A549 (cell line): ENCODE data around the gene MB21D2. TPM values are rescaled to one million over a fixed set of nuclear protein-coding genes. Genes with fewer than 3 reads are reported as not detected.

Source experiments
- ATAC-seq, 2 experiments: fragments of 200-7000 bp in 1 of 2; fragments of >200 bp in 1 of 2; cut with Nextera tagmentation in 1 of 2; cut with Tn5 transposase in 1 of 2; 3 replicates each; pipeline versions ENCODE4 v1.8.0 to v1.9.1; 2018 to 2020; ENCODE audit warnings: mild to moderate bottlenecking in 1 of 2, moderate library complexity in 1 of 2
- CTCF ChIA-PET: fragments of 300-600 bp; sonication (Branson Sonifier 250); formaldehyde crosslinking; extraction: SDS; loops from one replicate; lab custom pipeline; 2021; ENCODE audit warnings: antibody characterized with exemption, inconsistent platforms; lab: Yijun Ruan, JAX
- POLR2A ChIA-PET: fragments of 350-600 bp; formaldehyde crosslinking; extraction: SDS; loops from one replicate; lab custom pipeline; 2021; ENCODE audit warnings: antibody characterized with exemption, inconsistent platforms; lab: Yijun Ruan, JAX
- DNase-seq, 2 experiments: peaks; one replicate each; pipeline versions ENCODE4 v3.0.0 to v3.0.0-alpha.2; 2011 to 2016; ENCODE audit warnings: low read depth in 1 of 2, low spot score in 1 of 2
- FAIRE-seq: peaks from 2 replicates; lab custom pipeline; 2011; peaks lifted over from hg19 to GRCh38; lab: Jason Lieb, UNC
- H3K27ac ChIP-seq, 2 experiments: fragments of >200 bp; sonication (Bioruptor Twin); formaldehyde crosslinking; 3 replicates each; pipeline ENCODE4 v1.5.1; 2016 to 2017
- H3K4me1 ChIP-seq: fragments of >200 bp; sonication (Bioruptor Twin); formaldehyde crosslinking; 3 replicates; pipeline ENCODE4 v1.6.1; 2016
- H3K4me2 ChIP-seq: fragments of >200 bp; sonication (Bioruptor Twin); formaldehyde crosslinking; 3 replicates; pipeline ENCODE4 v1.6.1; 2016
- H3K4me3 ChIP-seq: fragments of >200 bp; sonication (Bioruptor Twin); formaldehyde crosslinking; 3 replicates; pipeline ENCODE4 v1.5.1; 2016
- H3K9me3 ChIP-seq: fragments of >200 bp; sonication (Bioruptor Twin); formaldehyde crosslinking; 3 replicates; pipeline ENCODE4 v1.6.1; 2016
- CBX2 ChIP-seq: fragments of 200-600 bp; sonication (generic); IDR thresholded peaks from 2 replicates; pipeline ENCODE4 v1.6.1; 2016; ENCODE audit warnings: low read depth, mild to moderate bottlenecking, borderline replicate concordance
- CEBPB ChIP-seq, 2 experiments: fragments of >200 bp in 1 of 2; sonication (Bioruptor Twin) in 1 of 2; formaldehyde crosslinking in 1 of 2; IDR thresholded peaks; 2 replicates each; pipeline ENCODE4 v1.6.1; 2012 to 2016
- CHD2 ChIP-seq: fragments of 150-350 bp; IDR thresholded peaks from 2 replicates; pipeline ENCODE4 v1.6.1; 2014; ENCODE audit warnings: low read length; ENCODE audit not compliant: partially characterized antibody
- CTCF ChIP-seq: fragments of >200 bp; sonication (Bioruptor Twin); formaldehyde crosslinking; IDR thresholded peaks from 3 replicates; pipeline ENCODE4 v1.5.1; 2016
- E2F6 ChIP-seq: IDR thresholded peaks from 2 replicates; pipeline ENCODE4 v1.6.1; 2012; ENCODE audit warnings: low read depth, borderline replicate concordance
- EHMT2 ChIP-seq: fragments of 200-600 bp; sonication (generic); IDR thresholded peaks from 2 replicates; pipeline ENCODE4 v1.6.1; 2016; ENCODE audit warnings: antibody characterized with exemption, low read depth, mild to moderate bottlenecking, moderate library complexity
- FOXS1 ChIP-seq: fragments of 250-450 bp; sonication (Bioruptor Pico); IDR thresholded peaks from 2 replicates; pipeline ENCODE4 v1.5.0; 2020; ENCODE audit warnings: mild to moderate bottlenecking, moderate library complexity
- GATA3 ChIP-seq: IDR thresholded peaks from 2 replicates; pipeline ENCODE4 v1.6.1; 2012; ENCODE audit warnings: borderline replicate concordance
- HDAC2 ChIP-seq: fragments of 200-600 bp; sonication (generic); IDR thresholded peaks from 2 replicates; pipeline ENCODE4 v1.6.1; 2016
- HES2 ChIP-seq: fragments of >200 bp; sonication (Bioruptor Twin); formaldehyde crosslinking; IDR thresholded peaks from 2 replicates; pipeline ENCODE4 v1.6.1; 2016
- HOXA7 ChIP-seq: fragments of 250-450 bp; sonication (Bioruptor Pico); IDR thresholded peaks from 2 replicates; pipeline ENCODE4 v1.5.0; 2020; ENCODE audit warnings: mild to moderate bottlenecking, moderate library complexity
- JUN ChIP-seq, 2 experiments: fragments of >200 bp; sonication (Bioruptor Twin); formaldehyde crosslinking; IDR thresholded peaks; 2 replicates in 1 of 2; 3 replicates in 1 of 2; pipeline ENCODE4 v1.6.1; 2016 to 2017
- JUNB ChIP-seq: fragments of >200 bp; sonication (Bioruptor Twin); formaldehyde crosslinking; IDR thresholded peaks from 2 replicates; pipeline ENCODE4 v1.6.1; 2016
- KDM5A ChIP-seq: fragments of 200-600 bp; sonication (generic); IDR thresholded peaks from 2 replicates; pipeline ENCODE4 v1.6.1; 2016; ENCODE audit warnings: antibody characterized with exemption, mild to moderate bottlenecking
- MAX ChIP-seq: IDR thresholded peaks from 2 replicates; pipeline ENCODE4 v1.6.1; 2012
- NPAS2 ChIP-seq: fragments of 250-450 bp; sonication (Bioruptor Pico); IDR thresholded peaks from 2 replicates; pipeline ENCODE4 v1.8.0; 2022; ENCODE audit warnings: mild to moderate bottlenecking, moderate library complexity, borderline replicate concordance
- RAD21 ChIP-seq, 2 experiments: fragments of >200 bp in 1 of 2; sonication (Bioruptor Twin) in 1 of 2; formaldehyde crosslinking in 1 of 2; IDR thresholded peaks in 1 of 2; conservative IDR thresholded peaks in 1 of 2; 2 replicates in 1 of 2; 3 replicates in 1 of 2; pipeline ENCODE4 v1.6.1; 2012 to 2018; ENCODE audit warnings: inconsistent platforms in 1 of 2
- RCOR1 ChIP-seq: fragments of 150-350 bp; IDR thresholded peaks from 2 replicates; pipeline ENCODE4 v1.6.1; 2014; ENCODE audit warnings: antibody characterized with exemption, low read length, low read depth
- RFX5 ChIP-seq: fragments of 450-650 bp; IDR thresholded peaks from 2 replicates; pipeline ENCODE4 v1.7.1; 2014; ENCODE audit warnings: antibody characterized with exemption, mild to moderate bottlenecking, moderate library complexity
- RNF2 ChIP-seq: fragments of 200-600 bp; sonication (generic); IDR thresholded peaks from 2 replicates; pipeline ENCODE4 v1.6.1; 2016; ENCODE audit warnings: low read depth, mild to moderate bottlenecking, antibody characterized with exemption, moderate library complexity, borderline replicate concordance
- SMC3 ChIP-seq: fragments of >200 bp; sonication (Bioruptor Twin); formaldehyde crosslinking; IDR thresholded peaks from 3 replicates; pipeline ENCODE4 v1.6.1; 2018; ENCODE audit warnings: inconsistent platforms
- SREBF2 ChIP-seq: fragments of 450-650 bp; IDR thresholded peaks from 2 replicates; pipeline ENCODE4 v1.6.1; 2014; ENCODE audit warnings: mild to moderate bottlenecking, moderate library complexity
- TFCP2L1 ChIP-seq: fragments of 250-450 bp; sonication (Bioruptor Pico); IDR thresholded peaks from 2 replicates; pipeline ENCODE4 v1.5.0; 2021; ENCODE audit warnings: mild to moderate bottlenecking
- WGBS: methylation state at CpG from one replicate; pipeline ENCODE4 v1.1.6; 2017; ENCODE audit errors: missing lambda C conversion rate; 5-methylcytosine and 5-hydroxymethylcytosine counted together
- polyA plus RNA-seq, 4 experiments: library from polyadenylated mRNA; depleted of rRNA in 3 of 4; stranded (reverse); fragments of >200 nt; fragmentation: RNase III in 1 of 4; extraction: RNeasy Plus Mini Kit Qiagen cat#74134 plus additional on column Dnase treatment in 1 of 4; gene quantifications; 2 replicates in 3 of 4; 3 replicates in 1 of 4; pipeline ENCODE4 v1.2.3, GENCODE V29; 2011 to 2017

The MB21D2 gene
- polyA plus RNA-seq, 2 of the 4 experiments (the other 2 are of a cell fraction) = 4.8 to 7.5 TPM

- ATAC-seq (peak; percentile 68 to 85; a peak in 3 of 6 replicates), FAIRE-seq (no peak), DNase-seq (peak in 1 of 2 experiments; percentile 12)
- no peak overlapping the region for H3K27ac ChIP-seq
- H3K4me1 ChIP-seq = no peaks in the 10 kb centered on the region
- no peak overlapping the region for H3K4me3 ChIP-seq
- TF ChIP-seq EHMT2 = no peak
- TF ChIP-seq CBX2 = no peak
- no peak for TF ChIP-seq GATA3
- peak in 1 of 2 experiments; percentile 40; a peak in 2 of 5 replicates for TF ChIP-seq RAD21 (conservative IDR thresholded peaks at IDR 0.05 in 1 of 2, IDR thresholded peaks at IDR 0.05 in 1 of 2)
- TF ChIP-seq SREBF2 = no peak
- TF ChIP-seq RNF2 = no peak
- 0 out of 3 replicates have a peak, but pooled peaks have one; percentile 9 for TF ChIP-seq CTCF
- CTCF ChIA-PET = no interaction called here
- WGBS = 6% methylated on average over 5 of the region's 5 CpGs
- POLR2A ChIA-PET = no interaction called here
- H3K9me3 ChIP-seq = no peaks in the 10 kb centered on the region
- H3K4me2 ChIP-seq = no peak overlapping the region
These were observed 145.3 kb downstream of the MB21D2 start for GRCh38 chr3:192772240-192772894.

- ChIA-PET POLR2A (no interaction called here), CTCF (no interaction called here)
These were observed 159.0 kb downstream of the MB21D2 start for GRCh38 chr3:192758654-192759053.

GRCh38 chr3:192751148-192751547, 166.5 kb downstream of the MB21D2 start:
- no peak overlapping the region for H3K4me3 ChIP-seq
- H3K4me1 ChIP-seq = no peaks in the 10 kb centered on the region
- ATAC-seq = no peak
- no peak for DNase-seq
- no peak for FAIRE-seq
- ChIA-PET POLR2A (no interaction called here), CTCF (no interaction called here)
- H3K9me3 ChIP-seq = no peaks in the 10 kb centered on the region
- 0% methylated on average over 2 of the region's 2 CpGs for WGBS
- TF ChIP-seq RCOR1 = no peak
- TF ChIP-seq JUNB = no peak
- TF ChIP-seq KDM5A = no peak
- TF ChIP-seq HDAC2 = no peak
- no peak for TF ChIP-seq HOXA7
- TF ChIP-seq SMC3 = no peak
- no peak for TF ChIP-seq CHD2
- no peak for TF ChIP-seq CTCF
- TF ChIP-seq E2F6 = no peak
- TF ChIP-seq GATA3 = no peak
- TF ChIP-seq JUN (IDR thresholded peaks at IDR 0.05) = no peak
- TF ChIP-seq TFCP2L1 (CRISPR knock-in tag) = no peak
- TF ChIP-seq MAX = no peak
- H3K27ac ChIP-seq = no peak overlapping the region
- no peak overlapping the region for H3K4me2 ChIP-seq

More at GRCh38 chr3:192758654-192759053, 159.0 kb downstream of the MB21D2 start:
- FAIRE-seq = no peak
- H3K4me3 ChIP-seq = no peak overlapping the region
- no peaks in the 10 kb centered on the region for H3K4me1 ChIP-seq
- TF ChIP-seq CEBPB (IDR thresholded peaks at IDR 0.05) (no peak), CTCF (no peak), EHMT2 (no peak), HES2 (no peak), NPAS2 (CRISPR knock-in tag) (no peak), FOXS1 (CRISPR knock-in tag) (no peak), RFX5 (no peak)
- ATAC-seq = no peak
- 11% methylated on average over 5 of the region's 7 CpGs for WGBS
- H3K9me3 ChIP-seq = no peaks in the 10 kb centered on the region
- H3K4me2 ChIP-seq = no peak overlapping the region
- H3K27ac ChIP-seq = no peak overlapping the region
- DNase-seq = no peak
